ENCODE data around the gene SIRPB1. TPM values are rescaled to one million over a fixed set of nuclear protein-coding genes. Genes with fewer than 3 reads are reported as not detected.
"Not testable (repeated sequence)": the region's sequence is repeated elsewhere in the genome, so short reads cannot be mapped to it uniquely, and the experiment has no call there.

The SIRPB1 gene
- total and polyA plus RNA-seq, 5 experiments from 2014 or later = 0.23 to 14.8 (median 6.1) TPM

- Mint-ChIP-seq H3K27me3 (no peaks in the 10 kb centered on the region), H3K36me3 (no peaks in the 10 kb centered on the region), H3K4me1 (peaks cover 0 to 32% (median 0%) of the 10 kb centered on the region in 4 donors), H3K4me3 (peak overlapping the region in 4 of 10 donors; percentile 55 to 73 (median 62)), H3K9me3 (no peaks in the 10 kb centered on the region), H3K27ac (peak overlapping the region in 3 of 10 donors; percentile 92 to 94 (median 92))
- ATAC-seq (peak in 1 of 2 donors; percentile 43), DNase-seq (no peak)
- POLR2A ChIA-PET = interaction anchor here (0.9 kb wide), 1 partner anchor 97 kb away, joined by 3 read pairs; no protein-coding TSS in a partner anchor
These were observed 31.9 kb downstream of the SIRPB1 start for GRCh38 chr20:1587781-1588532.

GRCh38 chr20:1579488-1579887, 40.3 kb downstream of the SIRPB1 start:
- DNase-seq = no peak
- H3K27ac Mint-ChIP-seq = peak overlapping the region in 1 of 10 donors; percentile 7
- peaks cover 2 to 18% (median 8%) of the 10 kb centered on the region in 4 donors for H3K4me1 Mint-ChIP-seq
- no peak for ATAC-seq
- POLR2A ChIA-PET = no interaction called here
- no peaks in the 10 kb centered on the region for H3K9me3 Mint-ChIP-seq
- H3K4me3 Mint-ChIP-seq = no peak overlapping the region
- no peaks in the 10 kb centered on the region for H3K27me3 Mint-ChIP-seq
- peaks cover 0 to 22% (median 6%) of the 10 kb centered on the region in 3 donors for H3K36me3 Mint-ChIP-seq

GRCh38 chr20:1577906-1578305, 41.9 kb downstream of the SIRPB1 start:
- DNase-seq = no peak
- H3K4me1 Mint-ChIP-seq = peaks cover 2 to 13% (median 7%) of the 10 kb centered on the region in 4 donors
- no peaks in the 10 kb centered on the region for H3K27me3 Mint-ChIP-seq
- H3K9me3 Mint-ChIP-seq = no peaks in the 10 kb centered on the region
- ATAC-seq = no peak
- no peak overlapping the region for H3K27ac Mint-ChIP-seq
- H3K36me3 Mint-ChIP-seq = peaks cover 0 to 22% (median 6%) of the 10 kb centered on the region in 3 donors
- POLR2A ChIA-PET = no interaction called here
- H3K4me3 Mint-ChIP-seq = no peak overlapping the region

DNA sequence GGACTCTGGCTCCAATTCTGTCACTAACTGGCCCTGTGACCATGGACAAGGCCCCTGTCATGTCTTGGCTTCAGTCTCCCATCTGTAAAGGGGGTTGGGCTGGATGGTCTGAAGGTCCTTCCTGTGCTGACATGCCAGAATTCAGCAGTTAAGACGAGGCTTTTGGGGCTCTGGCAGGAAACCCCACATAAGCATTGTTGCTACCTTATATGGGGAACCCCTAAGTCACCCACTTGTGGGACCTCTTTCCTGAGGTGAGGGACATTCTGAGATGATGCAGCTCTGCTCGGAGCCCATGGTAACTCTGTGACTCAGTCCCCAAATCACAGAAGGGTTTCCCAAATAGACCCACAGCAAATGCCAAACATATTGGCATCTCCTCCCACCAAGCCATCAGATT, 42.5 kb downstream of the SIRPB1 start:
- H3K27ac Mint-ChIP-seq = peak overlapping the region in 3 of 10 donors; percentile 11 to 74 (median 24)
- H3K9me3 Mint-ChIP-seq, POLR2A ChIA-PET, H3K4me3 Mint-ChIP-seq, H3K27me3 Mint-ChIP-seq, DNase-seq: not testable (repeated sequence)
- H3K36me3 Mint-ChIP-seq = peaks cover 0 to 22% (median 6%) of the 10 kb centered on the region in 3 donors
- peaks cover 2 to 13% (median 7%) of the 10 kb centered on the region in 4 donors for H3K4me1 Mint-ChIP-seq
- peak in 1 of 2 donors; percentile 39 for ATAC-seq

DNA sequence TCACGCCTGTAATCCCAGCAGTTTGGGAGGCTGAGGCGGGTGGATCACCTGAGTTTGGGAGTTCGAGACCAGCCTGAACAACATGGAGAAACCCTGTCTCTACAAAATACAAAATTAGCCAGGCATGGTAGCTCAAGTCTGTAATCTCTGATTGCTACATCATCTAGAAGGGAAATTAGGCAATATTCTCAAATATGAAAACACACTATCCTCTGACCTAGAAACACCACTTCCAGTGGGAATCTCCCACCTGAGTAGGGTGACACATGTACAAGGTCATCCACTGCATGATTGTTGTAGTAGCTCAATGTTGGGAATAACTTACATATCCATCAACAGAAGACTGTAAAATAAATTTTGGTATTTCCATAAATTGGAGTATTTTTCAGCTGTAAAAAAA, 43.2 kb downstream of the SIRPB1 start:
- Mint-ChIP-seq H3K27me3 (no peaks in the 10 kb centered on the region), H3K36me3 (peaks cover 0 to 22% (median 8%) of the 10 kb centered on the region in 3 donors), H3K4me1 (peaks cover 2 to 13% (median 7%) of the 10 kb centered on the region in 4 donors), H3K4me3 (no peak overlapping the region), H3K27ac (no peak overlapping the region), H3K9me3 (no peaks in the 10 kb centered on the region)
- ATAC-seq (no peak), DNase-seq (no peak)
- POLR2A ChIA-PET = no interaction called here

- POLR2A ChIA-PET, DNase-seq, ATAC-seq, H3K27me3 Mint-ChIP-seq, H3K27ac Mint-ChIP-seq, H3K9me3 Mint-ChIP-seq, H3K4me3 Mint-ChIP-seq: not testable (repeated sequence)
- H3K36me3 Mint-ChIP-seq = peaks cover 0 to 24% (median 8%) of the 10 kb centered on the region in 3 donors
- H3K4me1 Mint-ChIP-seq = peaks cover 2 to 13% (median 4%) of the 10 kb centered on the region in 4 donors
These were observed 43.8 kb downstream of the SIRPB1 start for GRCh38 chr20:1576003-1576402.

- H3K4me1 Mint-ChIP-seq = not testable (repeated sequence)
These were observed 48.2 kb downstream of the SIRPB1 start for GRCh38 chr20:1571583-1571982.

More at GRCh38 chr20:1571583-1571982, 48.2 kb downstream of the SIRPB1 start:
- H3K4me3 Mint-ChIP-seq, POLR2A ChIA-PET, H3K9me3 Mint-ChIP-seq, ATAC-seq, DNase-seq, H3K27me3 Mint-ChIP-seq, H3K27ac Mint-ChIP-seq: not testable (repeated sequence)
- H3K36me3 Mint-ChIP-seq = peaks cover 0 to 33% (median 9%) of the 10 kb centered on the region in 3 donors

Other genes starting within 250 kb of the SIRPB1 start
- gene FKBP1A, start 227.0 kb downstream of the SIRPB1 start, total RNA-seq = 10 to 100 TPM; 79.0 to 79.4 TPM
- gene FKBP1A, start 227.0 kb downstream of the SIRPB1 start, polyA plus RNA-seq = 10 to 100 TPM; 47.2 to 50.4 (median 50.1) TPM
- 10 to 100 TPM; 70.3 to 72.6 TPM for gene NSFL1C, start 153.2 kb downstream of the SIRPB1 start, total RNA-seq
- 10 to 100 TPM; 68.1 to 82.8 (median 77.0) TPM for gene NSFL1C, start 153.2 kb downstream of the SIRPB1 start, polyA plus RNA-seq
- gene SIRPB2, start 128.6 kb downstream of the SIRPB1 start, total RNA-seq = not detected
- gene SIRPB2, start 128.6 kb downstream of the SIRPB1 start, polyA plus RNA-seq = not detected
- under 1 TPM; 0.39 to 0.58 TPM for gene SIRPD, start 62.3 kb downstream of the SIRPB1 start, total RNA-seq
- gene SIRPD, start 62.3 kb downstream of the SIRPB1 start, polyA plus RNA-seq = under 1 TPM in 2 of 3 donors, not detected in 1; 0.22 to 0.25 TPM
- 10 to 100 TPM; 47.5 to 52.2 TPM for gene SIRPG, start 37.8 kb upstream of the SIRPB1 start, total RNA-seq
- 100 to 1,000 TPM; 165 to 246 (median 187) TPM for gene SIRPG, start 37.8 kb upstream of the SIRPB1 start, polyA plus RNA-seq

Measured in naive thymus-derived CD8-positive, alpha-beta T cell (primary cell).